ENCODE results near the gene GJB6. TPM values are rescaled to one million over a fixed set of nuclear protein-coding genes. Genes with fewer than 3 reads are reported as not detected.

Gene GJB6
- total and polyA plus RNA-seq, 4 donors, result 0.06 to 0.08 TPM; not detected in 2

DNA sequence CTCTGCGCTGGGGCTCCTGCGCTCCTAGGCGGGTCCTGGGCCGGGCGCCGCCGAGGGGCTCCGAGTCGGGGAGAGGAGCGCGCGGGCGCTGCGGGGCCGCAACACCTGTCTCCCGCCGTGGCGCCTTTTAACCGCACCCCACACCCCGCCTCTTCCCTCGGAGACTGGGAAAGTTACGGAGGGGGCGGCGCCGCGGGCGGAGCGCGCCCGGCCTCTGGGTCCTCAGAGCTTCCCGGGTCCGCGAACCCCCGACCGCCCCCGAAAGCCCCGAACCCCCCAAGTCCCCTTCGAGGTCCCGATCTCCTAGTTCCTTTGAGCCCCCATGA, 39.3 kb downstream of the GJB6 start, which contains the start of gene GJB2:
GJB2 (minus strand) TSS at position 103 of the 326 bp plus-strand sequence. CDS start 3,357 bp downstream, outside the sequence.
- WGBS, result 1% methylated on average over 39 of the region's 39 CpGs
- H3K27ac ChIP-seq (ENCODE audit: low read depth in 1 of 2, low read length in 2 of 2), result peak within 1 kb of the TSS; percentile 56 to 81
- H3K27me3 ChIP-seq (ENCODE audit: control insufficient read depth in 4 of 4, insufficient read depth in 4 of 4, low read length in 3 of 4), result no peaks in the 10 kb centered on the region
- H3K4me3 ChIP-seq (ENCODE audit: low read depth in 1 of 3, low read length in 3 of 3), result peak within 1 kb of the TSS; percentile 64 to 85 (median 83)
- H3K9ac ChIP-seq (ENCODE audit: low read depth in 1 of 2, low read length in 2 of 2), result peak within 1 kb of the TSS in 1 of 2 donors; percentile 41
- peaks cover 13 to 55% (median 39%) of the 10 kb centered on the region in 4 donors for H3K4me1 ChIP-seq (ENCODE audit: control insufficient read depth in 4 of 4, insufficient read depth in 4 of 4, low read length in 3 of 4)
- TF ChIP-seq, protein P1, sequence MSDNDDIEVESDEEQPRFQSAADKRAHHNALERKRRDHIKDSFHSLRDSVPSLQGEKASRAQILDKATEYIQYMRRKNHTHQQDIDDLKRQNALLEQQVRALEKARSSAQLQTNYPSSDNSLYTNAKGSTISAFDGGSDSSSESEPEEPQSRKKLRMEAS (IDR thresholded peaks at IDR 0.05), result no peak
- TF ChIP-seq YY1 (IDR thresholded peaks at IDR 0.05) (no peak), RAD21 (IDR thresholded peaks at IDR 0.05) (no peak)
- H3K9me3 ChIP-seq (ENCODE audit: control insufficient read depth in 4 of 4, low read length in 3 of 4), result no peaks in the 10 kb centered on the region
- DNase-seq (ENCODE audit: low spot score), result no peak
- peaks cover 0 to 6% (median 3%) of the 10 kb centered on the region in 4 donors for H3K36me3 ChIP-seq (ENCODE audit: control insufficient read depth in 4 of 4, insufficient read depth in 3 of 4, low read depth in 1 of 4, low read length in 3 of 4)

DNA sequence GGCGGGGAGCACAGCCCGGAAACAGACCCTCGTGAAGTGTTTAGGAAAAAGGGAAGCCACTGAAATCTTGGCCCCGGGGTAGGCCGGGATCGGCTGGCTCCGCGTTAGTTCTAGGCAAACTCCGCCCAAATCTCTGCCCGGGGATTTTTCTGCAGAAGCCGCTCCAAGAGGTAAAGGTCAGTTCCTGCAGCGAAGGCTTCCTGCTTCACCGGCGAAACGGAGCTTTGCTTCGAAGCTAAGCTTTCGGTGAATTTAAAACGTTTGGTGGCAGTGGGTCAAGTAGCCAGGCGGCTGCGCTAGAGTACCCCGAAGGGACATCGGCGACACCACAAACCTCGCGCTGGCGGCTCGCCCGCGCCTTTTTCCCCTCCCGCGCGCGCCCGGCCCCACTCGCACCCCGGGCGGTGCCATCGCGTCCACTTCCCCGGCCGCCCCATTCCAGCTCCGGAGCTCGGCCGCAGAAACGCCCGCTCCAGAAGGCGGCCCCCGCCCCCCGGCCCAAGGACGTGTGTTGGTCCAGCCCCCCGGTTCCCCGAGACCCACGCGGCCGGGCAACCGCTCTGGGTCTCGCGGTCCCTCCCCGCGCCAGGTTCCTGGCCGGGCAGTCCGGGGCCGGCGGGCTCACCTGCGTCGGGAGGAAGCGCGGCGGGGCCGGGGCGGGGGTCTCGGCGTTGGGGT, 39.8 kb downstream of the GJB6 start:
- Histone ChIP-seq H3K27me3 (ENCODE audit: control insufficient read depth in 4 of 4, insufficient read depth in 4 of 4, low read length in 3 of 4) (no peaks in the 10 kb centered on the region), H3K27ac (ENCODE audit: low read depth in 1 of 2, low read length in 2 of 2) (peak overlapping the region; percentile 56 to 81), H3K4me1 (ENCODE audit: control insufficient read depth in 4 of 4, insufficient read depth in 4 of 4, low read length in 3 of 4) (peaks cover 11 to 51% (median 35%) of the 10 kb centered on the region in 4 donors), H3K9ac (ENCODE audit: low read depth in 1 of 2, low read length in 2 of 2) (peak overlapping the region in 1 of 2 donors; percentile 41), H3K36me3 (ENCODE audit: control insufficient read depth in 4 of 4, insufficient read depth in 3 of 4, low read depth in 1 of 4, low read length in 3 of 4) (peaks cover 0 to 6% (median 3%) of the 10 kb centered on the region in 4 donors), H3K4me3 (ENCODE audit: low read depth in 1 of 3, low read length in 3 of 3) (peak overlapping the region; percentile 64 to 85 (median 83)), H3K9me3 (ENCODE audit: control insufficient read depth in 4 of 4, low read length in 3 of 4) (no peaks in the 10 kb centered on the region)
- TF ChIP-seq, protein P2, sequence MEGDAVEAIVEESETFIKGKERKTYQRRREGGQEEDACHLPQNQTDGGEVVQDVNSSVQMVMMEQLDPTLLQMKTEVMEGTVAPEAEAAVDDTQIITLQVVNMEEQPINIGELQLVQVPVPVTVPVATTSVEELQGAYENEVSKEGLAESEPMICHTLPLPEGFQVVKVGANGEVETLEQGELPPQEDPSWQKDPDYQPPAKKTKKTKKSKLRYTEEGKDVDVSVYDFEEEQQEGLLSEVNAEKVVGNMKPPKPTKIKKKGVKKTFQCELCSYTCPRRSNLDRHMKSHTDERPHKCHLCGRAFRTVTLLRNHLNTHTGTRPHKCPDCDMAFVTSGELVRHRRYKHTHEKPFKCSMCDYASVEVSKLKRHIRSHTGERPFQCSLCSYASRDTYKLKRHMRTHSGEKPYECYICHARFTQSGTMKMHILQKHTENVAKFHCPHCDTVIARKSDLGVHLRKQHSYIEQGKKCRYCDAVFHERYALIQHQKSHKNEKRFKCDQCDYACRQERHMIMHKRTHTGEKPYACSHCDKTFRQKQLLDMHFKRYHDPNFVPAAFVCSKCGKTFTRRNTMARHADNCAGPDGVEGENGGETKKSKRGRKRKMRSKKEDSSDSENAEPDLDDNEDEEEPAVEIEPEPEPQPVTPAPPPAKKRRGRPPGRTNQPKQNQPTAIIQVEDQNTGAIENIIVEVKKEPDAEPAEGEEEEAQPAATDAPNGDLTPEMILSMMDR (IDR thresholded peaks at IDR 0.05; ENCODE audit: low read depth, low read length, missing input control), result no peak
- TF ChIP-seq FOXA2 (IDR thresholded peaks at IDR 0.05), result no peak
- TF ChIP-seq, protein P1 (IDR thresholded peaks at IDR 0.05), result no peak
- TF ChIP-seq RAD21 (IDR thresholded peaks at IDR 0.05), result no peak
- no peak for TF ChIP-seq JUND (IDR thresholded peaks at IDR 0.05)
- peak in 1 of 2 donors; percentile 8 for TF ChIP-seq RXRA (IDR thresholded peaks at IDR 0.05)
- TF ChIP-seq, protein P3, sequence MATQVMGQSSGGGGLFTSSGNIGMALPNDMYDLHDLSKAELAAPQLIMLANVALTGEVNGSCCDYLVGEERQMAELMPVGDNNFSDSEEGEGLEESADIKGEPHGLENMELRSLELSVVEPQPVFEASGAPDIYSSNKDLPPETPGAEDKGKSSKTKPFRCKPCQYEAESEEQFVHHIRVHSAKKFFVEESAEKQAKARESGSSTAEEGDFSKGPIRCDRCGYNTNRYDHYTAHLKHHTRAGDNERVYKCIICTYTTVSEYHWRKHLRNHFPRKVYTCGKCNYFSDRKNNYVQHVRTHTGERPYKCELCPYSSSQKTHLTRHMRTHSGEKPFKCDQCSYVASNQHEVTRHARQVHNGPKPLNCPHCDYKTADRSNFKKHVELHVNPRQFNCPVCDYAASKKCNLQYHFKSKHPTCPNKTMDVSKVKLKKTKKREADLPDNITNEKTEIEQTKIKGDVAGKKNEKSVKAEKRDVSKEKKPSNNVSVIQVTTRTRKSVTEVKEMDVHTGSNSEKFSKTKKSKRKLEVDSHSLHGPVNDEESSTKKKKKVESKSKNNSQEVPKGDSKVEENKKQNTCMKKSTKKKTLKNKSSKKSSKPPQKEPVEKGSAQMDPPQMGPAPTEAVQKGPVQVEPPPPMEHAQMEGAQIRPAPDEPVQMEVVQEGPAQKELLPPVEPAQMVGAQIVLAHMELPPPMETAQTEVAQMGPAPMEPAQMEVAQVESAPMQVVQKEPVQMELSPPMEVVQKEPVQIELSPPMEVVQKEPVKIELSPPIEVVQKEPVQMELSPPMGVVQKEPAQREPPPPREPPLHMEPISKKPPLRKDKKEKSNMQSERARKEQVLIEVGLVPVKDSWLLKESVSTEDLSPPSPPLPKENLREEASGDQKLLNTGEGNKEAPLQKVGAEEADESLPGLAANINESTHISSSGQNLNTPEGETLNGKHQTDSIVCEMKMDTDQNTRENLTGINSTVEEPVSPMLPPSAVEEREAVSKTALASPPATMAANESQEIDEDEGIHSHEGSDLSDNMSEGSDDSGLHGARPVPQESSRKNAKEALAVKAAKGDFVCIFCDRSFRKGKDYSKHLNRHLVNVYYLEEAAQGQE (IDR thresholded peaks at IDR 0.05), result no peak
- no peak for TF ChIP-seq EGR1 (IDR thresholded peaks at IDR 0.05; ENCODE audit: low read depth in 2 of 2)
- no peak for TF ChIP-seq NR2F2 (IDR thresholded peaks at IDR 0.05)
- peak; percentile 20 to 52 for TF ChIP-seq HNF4A (conservative IDR thresholded peaks at IDR 0.05)
- no peak for TF ChIP-seq GABPA (IDR thresholded peaks at IDR 0.05 in 1 of 2, conservative IDR thresholded peaks at IDR 0.05 in 1 of 2)
- TF ChIP-seq HNF4G (IDR thresholded peaks at IDR 0.05), result no peak
- TF ChIP-seq TAF1 (conservative IDR thresholded peaks at IDR 0.05), result peak; percentile 42
- TF ChIP-seq FOXA1 (IDR thresholded peaks at IDR 0.05), result no peak
- peak; percentile 30 for TF ChIP-seq YY1 (IDR thresholded peaks at IDR 0.05)
- TF ChIP-seq, protein P4, sequence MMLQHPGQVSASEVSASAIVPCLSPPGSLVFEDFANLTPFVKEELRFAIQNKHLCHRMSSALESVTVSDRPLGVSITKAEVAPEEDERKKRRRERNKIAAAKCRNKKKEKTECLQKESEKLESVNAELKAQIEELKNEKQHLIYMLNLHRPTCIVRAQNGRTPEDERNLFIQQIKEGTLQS (IDR thresholded peaks at IDR 0.05), result no peak
- peak; percentile 62 for TF ChIP-seq SP1 (IDR thresholded peaks at IDR 0.05)
- TF ChIP-seq, protein P5, sequence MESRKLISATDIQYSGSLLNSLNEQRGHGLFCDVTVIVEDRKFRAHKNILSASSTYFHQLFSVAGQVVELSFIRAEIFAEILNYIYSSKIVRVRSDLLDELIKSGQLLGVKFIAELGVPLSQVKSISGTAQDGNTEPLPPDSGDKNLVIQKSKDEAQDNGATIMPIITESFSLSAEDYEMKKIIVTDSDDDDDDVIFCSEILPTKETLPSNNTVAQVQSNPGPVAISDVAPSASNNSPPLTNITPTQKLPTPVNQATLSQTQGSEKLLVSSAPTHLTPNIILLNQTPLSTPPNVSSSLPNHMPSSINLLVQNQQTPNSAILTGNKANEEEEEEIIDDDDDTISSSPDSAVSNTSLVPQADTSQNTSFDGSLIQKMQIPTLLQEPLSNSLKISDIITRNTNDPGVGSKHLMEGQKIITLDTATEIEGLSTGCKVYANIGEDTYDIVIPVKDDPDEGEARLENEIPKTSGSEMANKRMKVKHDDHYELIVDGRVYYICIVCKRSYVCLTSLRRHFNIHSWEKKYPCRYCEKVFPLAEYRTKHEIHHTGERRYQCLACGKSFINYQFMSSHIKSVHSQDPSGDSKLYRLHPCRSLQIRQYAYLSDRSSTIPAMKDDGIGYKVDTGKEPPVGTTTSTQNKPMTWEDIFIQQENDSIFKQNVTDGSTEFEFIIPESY (IDR thresholded peaks at IDR 0.05), result no peak
- WGBS, result under 1% methylated on average over 73 of the region's 73 CpGs
- DNase-seq (ENCODE audit: low spot score), result no peak

Data from liver (tissue), 9 donors.